Nephron progenitor cell (in vitro differentiated cells): Measurements from ENCODE around the gene HCN1.
"Not testable (repeated sequence)": the region's sequence is repeated elsewhere in the genome, so short reads cannot be mapped to it uniquely, and the experiment has no call there.

Experiments used
- DNase-seq: peaks from one replicate; pipeline ENCODE4 v3.0.0; 2021
- H3K27ac Mint-ChIP-seq: 2 replicates; pipeline ENCODE4 v1.8.0; 2021; ENCODE audit warnings: mild to moderate bottlenecking, moderate library complexity, mixed read lengths
- H3K27me3 Mint-ChIP-seq: 2 replicates; pipeline ENCODE4 v1.8.0; 2021; ENCODE audit warnings: mild to moderate bottlenecking, low read depth, mixed read lengths; ENCODE audit not compliant: poor library complexity
- H3K36me3 Mint-ChIP-seq: 2 replicates; pipeline ENCODE4 v1.8.0; 2021; ENCODE audit warnings: low read depth, mixed read lengths
- H3K4me1 Mint-ChIP-seq: 2 replicates; pipeline ENCODE4 v1.8.0; 2021; ENCODE audit warnings: mixed read lengths
- H3K4me3 Mint-ChIP-seq: 2 replicates; pipeline ENCODE4 v1.8.0; 2021; ENCODE audit warnings: mild to moderate bottlenecking, moderate library complexity, mixed read lengths
- H3K9me3 Mint-ChIP-seq: 2 replicates; pipeline ENCODE4 v1.8.0; 2021; ENCODE audit warnings: mild to moderate bottlenecking, moderate library complexity, mixed read lengths
- TF ChIP-seq, protein P1 (sequence below): fragments of 200-600 bp; sonication (generic); IDR thresholded peaks from 2 replicates; pipeline ENCODE4 v1.5.0; 2021; ENCODE audit warnings: antibody characterized with exemption

HCN1 gene

DNA sequence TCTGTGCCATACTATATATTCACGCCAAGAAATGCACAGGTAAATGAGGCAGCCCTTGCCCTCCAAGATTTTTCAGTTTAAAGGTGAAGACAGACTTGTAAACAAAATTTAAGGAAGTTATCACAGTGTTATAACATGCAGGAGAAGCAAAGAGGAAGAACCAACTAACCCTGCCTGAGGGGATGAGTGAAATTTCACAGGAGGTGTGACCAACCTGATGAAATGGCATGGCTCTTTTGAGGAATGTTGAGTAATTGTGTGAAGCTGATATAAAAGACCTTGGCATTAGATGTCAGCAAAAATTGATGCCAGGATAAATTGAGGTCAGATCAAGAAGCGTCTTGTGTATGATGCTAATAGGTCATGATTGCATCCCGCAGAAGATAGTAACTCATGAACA lies 86.5 kb downstream of the HCN1 start:
- TF ChIP-seq, protein P1, sequence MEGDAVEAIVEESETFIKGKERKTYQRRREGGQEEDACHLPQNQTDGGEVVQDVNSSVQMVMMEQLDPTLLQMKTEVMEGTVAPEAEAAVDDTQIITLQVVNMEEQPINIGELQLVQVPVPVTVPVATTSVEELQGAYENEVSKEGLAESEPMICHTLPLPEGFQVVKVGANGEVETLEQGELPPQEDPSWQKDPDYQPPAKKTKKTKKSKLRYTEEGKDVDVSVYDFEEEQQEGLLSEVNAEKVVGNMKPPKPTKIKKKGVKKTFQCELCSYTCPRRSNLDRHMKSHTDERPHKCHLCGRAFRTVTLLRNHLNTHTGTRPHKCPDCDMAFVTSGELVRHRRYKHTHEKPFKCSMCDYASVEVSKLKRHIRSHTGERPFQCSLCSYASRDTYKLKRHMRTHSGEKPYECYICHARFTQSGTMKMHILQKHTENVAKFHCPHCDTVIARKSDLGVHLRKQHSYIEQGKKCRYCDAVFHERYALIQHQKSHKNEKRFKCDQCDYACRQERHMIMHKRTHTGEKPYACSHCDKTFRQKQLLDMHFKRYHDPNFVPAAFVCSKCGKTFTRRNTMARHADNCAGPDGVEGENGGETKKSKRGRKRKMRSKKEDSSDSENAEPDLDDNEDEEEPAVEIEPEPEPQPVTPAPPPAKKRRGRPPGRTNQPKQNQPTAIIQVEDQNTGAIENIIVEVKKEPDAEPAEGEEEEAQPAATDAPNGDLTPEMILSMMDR = no peak
- H3K4me3 Mint-ChIP-seq = no peak overlapping the region

DNA sequence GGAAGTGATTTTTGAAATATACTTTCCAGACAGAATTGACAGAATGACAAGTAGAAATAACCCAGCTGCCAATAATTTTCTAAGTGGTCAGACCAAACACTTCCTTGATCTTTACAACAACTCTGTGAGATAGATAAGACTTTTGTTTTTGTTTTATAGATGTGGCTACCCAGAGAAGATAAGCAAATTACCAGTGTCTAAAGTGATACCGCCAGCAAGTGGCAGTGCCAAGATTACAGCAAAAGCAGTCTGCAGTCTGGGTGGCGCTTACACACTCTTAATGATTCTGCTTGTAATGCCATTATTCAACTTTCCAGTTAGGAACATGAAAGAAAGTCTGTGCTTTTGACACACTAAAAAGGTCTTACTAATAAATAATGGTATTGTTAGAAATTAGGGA lies 92.1 kb downstream of the HCN1 start:
- Mint-ChIP-seq H3K9me3 (no peaks in the 10 kb centered on the region), H3K27me3 (peaks cover 3% of the 10 kb centered on the region), H3K27ac (no peak overlapping the region), H3K4me1 (no peaks in the 10 kb centered on the region), H3K4me3 (no peak overlapping the region), H3K36me3 (no peaks in the 10 kb centered on the region)
- DNase-seq = no peak
- TF ChIP-seq, protein P1 = no peak

More for the DNA sequence above, 86.5 kb downstream of the HCN1 start:
- DNase-seq = no peak
- H3K4me1 Mint-ChIP-seq = no peaks in the 10 kb centered on the region
- no peaks in the 10 kb centered on the region for H3K9me3 Mint-ChIP-seq
- no peak overlapping the region for H3K27ac Mint-ChIP-seq
- no peaks in the 10 kb centered on the region for H3K27me3 Mint-ChIP-seq
- H3K36me3 Mint-ChIP-seq = no peaks in the 10 kb centered on the region

DNA sequence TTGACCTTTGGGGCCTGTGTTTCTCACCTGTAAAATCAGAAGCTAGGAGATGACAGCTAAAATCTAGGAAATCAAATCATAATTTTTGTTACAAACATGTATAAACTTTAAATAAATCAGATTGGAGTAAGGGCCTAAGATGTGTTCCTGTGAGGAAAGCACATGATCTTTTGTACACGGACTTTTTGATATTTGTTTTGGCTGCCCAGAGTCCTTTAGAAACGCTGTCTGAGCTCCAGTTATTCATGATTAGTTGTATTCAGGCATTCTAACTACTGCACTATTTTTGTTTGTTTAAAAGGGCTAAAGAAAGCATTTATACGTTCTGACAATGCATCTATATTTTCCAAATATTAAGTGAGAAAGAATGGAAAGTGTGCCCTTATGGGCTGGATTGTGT lies 94.8 kb downstream of the HCN1 start:
- H3K27me3 Mint-ChIP-seq = peaks cover 3% of the 10 kb centered on the region
- TF ChIP-seq, protein P1 = no peak
- no peak overlapping the region for H3K27ac Mint-ChIP-seq
- H3K4me1 Mint-ChIP-seq = no peaks in the 10 kb centered on the region
- H3K36me3 Mint-ChIP-seq = no peaks in the 10 kb centered on the region
- no peak overlapping the region for H3K4me3 Mint-ChIP-seq
- H3K9me3 Mint-ChIP-seq = no peaks in the 10 kb centered on the region
- DNase-seq = no peak

DNA sequence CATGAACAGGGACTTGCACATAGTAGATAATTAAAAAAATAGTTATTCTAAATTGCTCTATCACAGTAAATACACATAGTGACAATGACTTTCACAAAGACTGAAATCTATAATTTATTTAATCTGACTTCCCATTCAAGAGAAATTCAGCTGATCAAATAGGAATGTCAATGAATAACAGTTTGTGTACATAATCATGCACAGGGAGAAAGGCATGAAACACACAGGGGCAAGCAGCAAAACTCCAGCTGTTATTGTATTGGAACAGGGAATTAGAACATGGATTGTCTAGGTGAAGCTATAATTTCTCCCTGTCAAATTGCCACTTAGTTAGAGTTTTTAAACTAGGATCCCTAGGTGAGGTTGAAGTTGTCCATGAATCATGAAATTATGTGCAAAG lies 99.9 kb downstream of the HCN1 start:
- Mint-ChIP-seq H3K36me3 (no peaks in the 10 kb centered on the region), H3K9me3 (no peaks in the 10 kb centered on the region), H3K4me1 (no peaks in the 10 kb centered on the region), H3K27ac (no peak overlapping the region), H3K27me3 (no peaks in the 10 kb centered on the region), H3K4me3 (no peak overlapping the region)
- TF ChIP-seq, protein P1 = no peak
- no peak for DNase-seq

DNA sequence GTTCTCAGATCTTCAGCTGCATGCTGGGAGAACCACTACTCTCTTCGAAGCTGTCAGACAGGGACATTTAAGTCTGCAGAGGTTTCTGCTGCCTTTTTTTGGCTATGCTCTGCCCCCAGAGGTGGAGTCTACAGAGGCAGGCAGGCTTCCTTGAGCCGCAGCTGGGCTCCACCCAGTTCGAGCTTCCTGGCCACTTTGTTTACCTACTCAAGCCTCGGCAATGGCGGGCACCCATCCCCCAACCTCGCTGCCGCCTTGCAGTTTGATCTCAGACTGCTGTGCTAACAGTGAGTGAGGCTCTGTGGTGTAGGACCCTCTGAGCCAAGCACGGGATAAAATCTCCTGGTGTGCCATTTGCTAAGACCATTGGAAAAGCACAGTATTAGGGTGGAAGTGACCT lies 110.2 kb downstream of the HCN1 start:
- H3K27ac Mint-ChIP-seq, H3K4me3 Mint-ChIP-seq, H3K9me3 Mint-ChIP-seq, H3K27me3 Mint-ChIP-seq, H3K4me1 Mint-ChIP-seq, DNase-seq, H3K36me3 Mint-ChIP-seq: not testable (repeated sequence)

DNA sequence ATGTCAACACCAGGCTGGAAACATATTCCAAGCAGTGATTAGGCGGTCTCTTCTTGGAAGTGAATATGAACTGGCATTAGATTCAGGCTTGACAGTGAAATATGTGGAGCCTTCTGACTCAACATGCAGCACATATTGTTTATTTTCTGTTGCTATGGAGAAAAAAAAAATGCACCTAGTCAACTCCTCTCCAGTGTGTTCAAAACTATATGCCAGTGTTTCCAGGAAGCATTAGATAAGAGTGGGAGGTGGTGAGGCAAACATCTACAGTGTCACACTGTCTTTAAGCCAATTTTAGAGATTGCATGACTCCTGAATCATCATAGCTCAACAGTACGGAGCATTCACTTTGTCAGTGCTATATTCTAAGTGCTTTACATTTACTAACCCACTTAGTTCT lies 117.9 kb downstream of the HCN1 start:
- DNase-seq = no peak
- H3K4me3 Mint-ChIP-seq = no peak overlapping the region
- no peaks in the 10 kb centered on the region for H3K36me3 Mint-ChIP-seq
- no peaks in the 10 kb centered on the region for H3K4me1 Mint-ChIP-seq
- TF ChIP-seq, protein P1 = no peak
- H3K27ac Mint-ChIP-seq = no peak overlapping the region
- no peaks in the 10 kb centered on the region for H3K27me3 Mint-ChIP-seq
- no peaks in the 10 kb centered on the region for H3K9me3 Mint-ChIP-seq
